ACC112 (cell line): ENCODE results near the gene ADAMTS8.

Experiments used
- H2AFZ ChIP-seq: fragments of 200-600 bp; sonication (generic); one replicate; pipeline ENCODE4 v1.6.0; 2017; ENCODE audit warnings: antibody characterized with exemption, low read length; ENCODE audit not compliant: unreplicated experiment
- H3K27ac ChIP-seq: fragments of 200-600 bp; sonication (generic); 2 replicates; pipeline ENCODE4 v1.5.1; 2014; ENCODE audit warnings: low read depth, mild to moderate bottlenecking, antibody characterized with exemption, low read length, moderate library complexity
- H3K27me3 ChIP-seq: fragments of 200-600 bp; sonication (generic); 2 replicates; pipeline ENCODE4 v1.6.1; 2014; ENCODE audit warnings: mild to moderate bottlenecking, antibody characterized with exemption, low read length, moderate library complexity, mixed read lengths; ENCODE audit not compliant: insufficient read depth
- H3K36me3 ChIP-seq: fragments of 200-600 bp; sonication (generic); 2 replicates; pipeline ENCODE4 v1.6.1; 2016; ENCODE audit warnings: mild to moderate bottlenecking, antibody characterized with exemption, low read length, moderate library complexity, mixed read lengths; ENCODE audit not compliant: insufficient read depth
- H3K4me1 ChIP-seq: fragments of 200-600 bp; sonication (generic); one replicate; pipeline ENCODE4 v1.6.1; 2016; ENCODE audit warnings: low read length, mixed read lengths; ENCODE audit not compliant: insufficient read depth, unreplicated experiment, control insufficient read depth
- H3K4me3 ChIP-seq: fragments of 200-600 bp; sonication (generic); 2 replicates; pipeline ENCODE4 v1.5.1; 2014; ENCODE audit warnings: mild to moderate bottlenecking, low read depth, low read length
- H3K79me2 ChIP-seq: fragments of 200-600 bp; sonication (generic); one replicate; pipeline ENCODE4 v1.6.0; 2016; ENCODE audit warnings: low read length; ENCODE audit not compliant: control insufficient read depth, unreplicated experiment, insufficient read depth

The ADAMTS8 gene

DNA sequence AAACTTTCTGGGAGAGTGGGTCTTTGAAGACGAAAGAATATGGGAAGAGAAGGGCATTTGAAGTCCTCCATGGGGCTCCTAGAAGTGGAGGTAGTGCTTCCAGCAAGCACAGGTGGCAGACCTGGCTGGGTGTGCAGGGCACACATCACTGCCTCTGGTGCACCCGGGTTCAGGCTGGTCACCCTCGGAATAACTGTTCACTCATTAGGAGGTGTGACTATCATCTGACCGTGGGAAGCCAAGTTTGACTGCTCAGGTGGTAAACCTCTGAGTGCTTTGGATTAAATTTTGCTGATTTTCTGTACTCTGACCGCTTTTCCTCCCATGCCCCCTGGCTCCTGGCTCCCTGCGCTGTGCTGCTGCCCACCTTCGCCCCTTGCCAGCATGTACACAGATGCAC lies 31.1 kb upstream of the ADAMTS8 start:
- H3K4me3 ChIP-seq: no peak overlapping the region
- no peak overlapping the region for H2AFZ ChIP-seq
- H3K27ac ChIP-seq: no peak overlapping the region
- H3K4me1 ChIP-seq: peaks cover 16% of the 10 kb centered on the region
- H3K27me3 ChIP-seq: no peaks in the 10 kb centered on the region
- peaks cover 17% of the 10 kb centered on the region for H3K36me3 ChIP-seq
- H3K79me2 ChIP-seq: peaks cover 10% of the 10 kb centered on the region

DNA sequence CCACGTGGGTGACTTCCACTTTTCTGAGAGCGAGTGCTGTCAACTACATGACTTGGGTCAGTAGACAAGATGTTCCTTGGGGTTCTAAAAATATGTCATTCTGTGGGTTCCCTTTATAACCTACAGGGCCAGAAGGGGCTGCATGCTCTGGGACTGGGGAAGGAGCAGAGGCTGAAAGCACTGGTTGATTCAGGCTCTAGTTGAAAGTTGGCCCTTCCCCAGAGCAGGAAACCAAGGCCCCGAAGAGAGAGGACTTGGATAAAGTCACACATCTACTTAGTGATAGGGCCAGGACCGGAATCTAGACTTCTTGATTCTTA lies 30.0 kb upstream of the ADAMTS8 start:
- Histone ChIP-seq H2AFZ (no peak overlapping the region), H3K79me2 (peaks cover 14% of the 10 kb centered on the region), H3K27me3 (no peaks in the 10 kb centered on the region), H3K36me3 (peaks cover 17% of the 10 kb centered on the region), H3K4me3 (no peak overlapping the region), H3K4me1 (peaks cover 24% of the 10 kb centered on the region), H3K27ac (no peak overlapping the region)

DNA sequence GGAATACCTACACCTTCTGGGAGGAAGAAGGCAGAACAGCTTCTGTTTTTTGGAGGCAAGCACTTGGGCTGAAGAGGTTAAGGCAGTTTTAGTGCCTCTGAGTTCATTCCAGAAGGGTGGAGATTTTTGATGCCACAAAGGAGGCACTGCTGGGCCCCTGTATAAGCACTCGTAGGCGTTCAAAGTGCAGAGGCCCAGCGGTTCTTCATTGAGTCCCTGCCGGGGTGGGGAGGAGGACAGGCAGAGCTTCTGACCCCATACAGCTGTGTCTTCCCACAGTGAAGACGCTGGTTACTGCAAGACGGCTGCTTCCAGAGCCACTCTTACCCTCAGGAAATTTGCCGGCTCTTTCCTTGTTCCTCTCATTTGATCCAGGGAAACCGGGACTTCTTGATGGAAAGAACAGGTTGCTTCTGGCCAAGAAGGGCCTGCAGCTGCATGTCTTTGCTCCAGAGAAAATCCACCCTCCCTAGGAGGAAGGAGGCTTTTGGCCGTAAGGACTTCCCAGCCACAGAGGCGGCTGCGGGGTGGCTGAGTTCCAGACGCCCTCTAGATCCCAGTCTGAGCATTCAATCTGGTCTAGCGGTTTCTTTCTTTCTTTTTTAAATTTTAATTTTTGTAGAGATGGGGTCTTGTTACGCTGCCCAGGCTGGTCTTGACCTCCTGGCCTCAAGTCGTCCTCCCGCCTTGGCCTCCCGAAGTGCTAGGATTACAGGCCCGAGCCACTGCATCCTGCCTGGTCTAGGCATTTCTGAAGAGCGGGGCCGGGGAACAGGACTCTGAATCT lies 29.4 kb upstream of the ADAMTS8 start:
- H3K79me2 ChIP-seq: peaks cover 14% of the 10 kb centered on the region
- peaks cover 24% of the 10 kb centered on the region for H3K4me1 ChIP-seq

DNA sequence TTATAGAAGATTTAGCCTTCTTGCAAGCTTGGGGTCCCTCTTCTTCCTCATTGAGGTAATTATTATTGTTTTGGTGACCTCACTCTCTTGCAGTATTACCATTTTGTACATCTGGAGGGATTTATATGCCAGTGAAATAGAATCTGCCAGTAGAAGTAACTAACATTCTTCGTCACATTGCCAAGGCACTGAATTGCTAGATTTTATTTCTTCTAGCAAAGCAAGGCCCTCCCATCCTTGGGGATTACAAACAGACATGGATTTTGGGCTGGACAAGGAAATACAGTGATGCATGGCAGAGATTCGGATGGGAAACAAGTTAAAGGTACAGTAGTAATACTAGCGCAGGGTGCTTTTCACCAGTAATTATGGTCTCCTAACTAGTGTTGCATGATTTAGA lies 27.9 kb upstream of the ADAMTS8 start:
- H3K36me3 ChIP-seq: peaks cover 12% of the 10 kb centered on the region
- peaks cover 20% of the 10 kb centered on the region for H3K79me2 ChIP-seq
- no peak overlapping the region for H3K27ac ChIP-seq
- no peaks in the 10 kb centered on the region for H3K27me3 ChIP-seq
- H2AFZ ChIP-seq: no peak overlapping the region
- no peak overlapping the region for H3K4me3 ChIP-seq
- H3K4me1 ChIP-seq: peaks cover 35% of the 10 kb centered on the region

More for the DNA sequence above, 29.4 kb upstream of the ADAMTS8 start:
- Histone ChIP-seq H3K4me3 (no peak overlapping the region), H2AFZ (no peak overlapping the region), H3K27me3 (no peaks in the 10 kb centered on the region), H3K36me3 (peaks cover 17% of the 10 kb centered on the region), H3K27ac (no peak overlapping the region)

DNA sequence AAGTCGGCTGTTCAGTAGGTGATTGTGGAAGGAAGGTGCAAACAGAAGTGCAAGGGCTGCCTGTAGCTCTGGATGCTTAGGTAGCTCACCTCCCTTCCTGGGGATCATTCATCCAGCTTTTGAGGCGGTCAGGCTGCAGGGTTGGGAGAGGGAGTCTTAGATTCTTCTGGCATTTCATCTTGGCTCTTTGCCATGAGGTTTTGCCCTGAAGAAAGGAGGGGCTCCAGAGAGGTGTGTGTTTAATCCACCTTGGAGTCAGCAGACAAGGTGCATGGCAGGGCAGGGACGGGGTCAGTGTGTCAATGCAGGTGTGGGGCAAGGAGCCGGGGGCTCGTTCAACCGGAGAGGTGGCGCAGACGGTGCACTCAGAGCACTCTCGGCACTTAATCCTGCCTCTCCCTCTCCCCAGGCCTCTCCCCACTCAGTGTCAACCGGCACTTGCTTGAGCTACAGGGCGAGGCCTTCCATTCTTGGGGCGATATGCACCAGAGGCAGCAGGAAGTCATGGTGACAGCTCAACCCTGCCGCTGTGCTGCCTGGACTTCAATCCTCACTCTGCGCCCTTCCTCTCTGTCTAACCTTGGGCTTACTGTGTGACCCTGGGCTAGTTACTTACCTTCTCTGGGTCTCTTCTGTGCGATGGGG lies 27.2 kb upstream of the ADAMTS8 start:
- Histone ChIP-seq H3K4me3 (no peak overlapping the region), H3K36me3 (peaks cover 6% of the 10 kb centered on the region; the same call in 1 of the 2 replicates), H3K27me3 (no peaks in the 10 kb centered on the region), H3K27ac (no peak overlapping the region), H3K4me1 (peaks cover 42% of the 10 kb centered on the region), H2AFZ (no peak overlapping the region), H3K79me2 (peaks cover 20% of the 10 kb centered on the region)

DNA sequence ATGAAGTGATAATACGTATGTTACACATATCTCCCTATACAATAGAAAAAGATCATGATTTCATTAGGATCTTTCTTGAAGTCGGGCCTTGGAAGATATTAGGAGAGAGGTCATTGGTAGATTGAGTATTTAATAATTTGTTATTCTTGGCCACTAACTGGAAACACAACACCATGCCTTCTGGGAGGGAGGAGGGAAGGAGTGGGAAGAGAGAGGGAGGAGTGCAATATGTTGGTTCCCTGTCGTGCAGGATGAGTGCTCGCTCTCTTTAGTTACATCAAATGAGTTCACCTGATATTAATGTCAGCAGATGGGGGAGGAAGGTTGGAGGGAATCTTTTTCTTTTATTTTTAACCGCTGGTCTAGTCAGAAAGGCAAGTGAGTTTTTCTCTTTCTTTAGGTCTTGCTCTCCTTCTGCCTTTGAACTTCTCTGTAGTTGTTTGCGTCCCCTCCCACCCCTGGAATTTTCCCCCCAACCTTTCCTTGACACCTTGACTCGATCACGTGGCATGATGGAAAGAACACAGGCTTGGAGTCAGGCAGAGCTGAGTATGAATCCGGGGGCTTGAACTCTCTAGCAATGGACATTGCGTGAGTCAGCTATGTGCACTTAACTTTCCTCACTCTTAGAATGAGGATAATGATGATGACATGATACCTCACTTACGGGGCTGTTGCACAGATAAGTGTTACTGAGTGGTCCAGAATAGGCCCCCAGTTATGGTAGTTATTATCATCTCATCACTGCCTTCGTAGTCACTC lies 26.3 kb upstream of the ADAMTS8 start:
- Histone ChIP-seq H3K4me1 (peaks cover 48% of the 10 kb centered on the region), H3K4me3 (peak overlapping the region; percentile 32), H2AFZ (no peak overlapping the region), H3K27ac (no peak overlapping the region), H3K79me2 (peaks cover 20% of the 10 kb centered on the region), H3K27me3 (no peaks in the 10 kb centered on the region), H3K36me3 (peaks cover 5% of the 10 kb centered on the region; the same call in 1 of the 2 replicates)

DNA sequence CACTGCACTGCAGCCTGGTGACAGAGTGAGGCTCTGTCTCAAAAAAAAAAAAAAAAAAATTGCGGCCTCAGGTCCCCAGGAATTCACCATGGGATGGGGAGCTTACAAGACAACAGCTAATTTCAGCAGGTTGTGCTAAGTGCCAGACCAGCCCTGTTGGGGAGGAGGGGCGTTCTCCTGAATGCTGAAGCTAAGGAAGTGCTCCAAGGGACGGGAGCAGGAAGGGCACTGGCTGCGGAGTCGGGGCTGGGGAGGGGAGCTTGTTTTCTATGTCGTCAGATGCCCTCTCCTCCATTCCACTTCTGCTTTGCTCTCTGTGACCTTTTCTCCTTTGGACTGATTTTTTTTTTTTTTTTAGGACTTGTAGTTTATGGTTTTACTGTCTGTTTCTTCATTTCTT lies 24.5 kb upstream of the ADAMTS8 start:
- Histone ChIP-seq H3K27ac (no peak overlapping the region), H3K36me3 (peaks cover 5% of the 10 kb centered on the region; the same call in 1 of the 2 replicates), H3K4me3 (no peak overlapping the region), H3K79me2 (peaks cover 20% of the 10 kb centered on the region), H3K4me1 (peaks cover 51% of the 10 kb centered on the region), H3K27me3 (no peaks in the 10 kb centered on the region), H2AFZ (no peak overlapping the region)

DNA sequence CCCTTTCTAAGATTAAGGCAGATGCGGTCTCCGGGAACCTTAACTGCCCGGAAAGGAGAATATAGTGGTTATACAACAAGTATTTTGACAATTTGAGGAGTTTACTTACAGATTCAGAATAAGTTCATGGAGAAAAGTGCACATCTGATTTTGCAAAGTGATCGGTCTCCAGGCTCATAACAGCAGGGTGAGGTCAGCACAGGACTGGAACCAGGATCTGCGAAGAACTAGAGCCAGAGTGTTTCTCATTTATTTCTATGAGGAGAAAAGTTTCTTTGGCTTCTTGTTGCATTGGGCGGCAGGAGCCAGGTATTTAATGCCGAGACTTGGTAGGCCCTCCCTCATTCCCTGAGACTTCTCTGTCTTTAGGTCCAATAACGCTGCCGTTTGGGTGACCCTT lies 23.8 kb upstream of the ADAMTS8 start:
- H3K79me2 ChIP-seq: peaks cover 20% of the 10 kb centered on the region
- peak overlapping the region; percentile 85 for H3K4me3 ChIP-seq
- peaks cover 47% of the 10 kb centered on the region for H3K4me1 ChIP-seq

DNA sequence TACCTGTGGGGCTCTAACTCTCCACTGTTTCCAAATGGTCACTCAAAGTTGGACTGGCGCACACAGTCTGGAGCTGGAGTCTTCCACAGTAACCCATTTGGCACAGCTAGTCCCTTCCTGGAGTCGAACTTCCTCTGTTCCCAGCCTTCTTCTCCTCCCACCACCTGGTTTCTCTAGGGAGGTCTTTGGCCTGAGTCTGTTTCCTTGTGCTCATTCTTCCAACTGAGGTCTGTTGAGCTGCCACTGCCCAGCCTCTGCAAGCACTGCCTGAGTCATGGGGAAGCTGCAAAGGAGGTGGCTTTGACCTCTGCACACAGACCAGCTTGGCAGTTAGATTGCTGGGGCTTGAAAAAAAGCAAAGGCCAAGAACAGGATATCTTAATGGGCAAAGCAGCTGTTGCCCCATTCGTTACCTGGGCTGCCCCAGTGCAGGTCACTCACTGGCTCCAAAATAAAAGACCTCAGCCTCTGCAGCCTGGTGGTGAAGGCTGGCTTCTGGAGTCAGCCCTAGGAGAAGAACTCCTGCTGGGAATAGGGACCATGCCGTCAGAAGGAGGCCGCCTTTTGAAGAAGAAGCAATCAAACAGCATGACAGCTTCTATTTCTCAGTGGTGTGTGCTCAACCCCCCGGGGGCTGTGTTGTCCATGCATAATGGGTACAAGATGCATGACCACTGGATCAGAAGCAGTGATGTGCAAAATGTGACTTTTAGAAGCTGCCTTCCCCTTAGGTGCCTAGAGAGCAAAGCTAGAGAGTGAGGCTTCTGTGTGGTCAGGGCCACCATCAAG lies 23.0 kb upstream of the ADAMTS8 start:
- peak overlapping the region; percentile 49 for H3K27ac ChIP-seq
- peaks cover 47% of the 10 kb centered on the region for H3K4me1 ChIP-seq
- no peaks in the 10 kb centered on the region for H3K27me3 ChIP-seq
- peaks cover 18% of the 10 kb centered on the region for H3K79me2 ChIP-seq
- peak overlapping the region; percentile 85 for H3K4me3 ChIP-seq
- H2AFZ ChIP-seq: no peak overlapping the region
- no peaks in the 10 kb centered on the region for H3K36me3 ChIP-seq

More for the DNA sequence above, 23.8 kb upstream of the ADAMTS8 start:
- Histone ChIP-seq H3K36me3 (peaks cover 1% of the 10 kb centered on the region; the same call in 1 of the 2 replicates), H3K27ac (peak overlapping the region; percentile 49; the same call in 1 of the 2 replicates), H2AFZ (no peak overlapping the region), H3K27me3 (no peaks in the 10 kb centered on the region)
